Esophagus muscularis mucosa (tissue), 3 donors: ENCODE results near the gene AP1S3.

ENCODE experiments used
- CTCF ChIP-seq, 3 experiments: fragments of 200-600 bp in 2 of 3; fragments of 450-650 bp in 1 of 3; sonication (generic) in 2 of 3; IDR thresholded peaks; one replicate each; pipeline ENCODE4 v1.5.1; 2017 to 2019; ENCODE audit warnings: antibody characterized with exemption in 3 of 3, mild to moderate bottlenecking in 2 of 3, moderate library complexity in 1 of 3
- EP300 ChIP-seq: sonication (generic); formaldehyde crosslinking; IDR thresholded peaks from one replicate; pipeline ENCODE4 v1.6.1; 2017; ENCODE audit warnings: antibody characterized with exemption

DNA sequence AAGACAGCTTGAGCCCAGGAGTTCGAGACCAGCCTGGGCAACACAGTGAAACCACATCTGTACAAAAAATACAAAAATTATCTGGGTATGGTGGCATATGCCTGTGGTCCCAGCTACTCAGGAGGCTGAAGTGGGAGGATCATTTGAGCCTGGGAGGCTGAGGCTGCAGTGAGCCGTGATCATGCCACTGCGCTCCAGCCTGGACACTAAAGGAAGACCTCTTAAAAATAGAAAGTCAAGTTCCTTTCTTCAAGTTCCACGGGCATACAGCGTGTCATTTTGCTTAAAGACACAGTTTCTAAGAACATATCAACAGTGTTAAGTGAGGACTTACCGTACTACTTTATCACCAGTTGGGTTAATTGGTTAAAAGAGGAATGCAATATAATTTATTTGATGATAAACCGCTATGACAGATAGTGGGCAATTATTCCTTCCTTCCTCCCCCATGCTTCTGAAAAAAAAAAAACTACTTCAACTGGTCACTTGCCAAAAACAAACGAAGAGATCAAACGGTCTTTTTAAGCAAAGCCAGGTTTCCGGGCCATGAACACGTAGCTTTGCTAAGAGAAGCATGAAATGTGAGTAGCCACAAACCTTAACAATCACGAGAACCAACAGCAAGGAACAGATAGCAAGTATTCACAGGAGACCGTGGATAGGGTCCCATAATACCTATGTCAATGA is 21.4 kb downstream of the AP1S3 start:
- TF ChIP-seq CTCF (IDR thresholded peaks at IDR 0.05) (no peak), EP300 (no peak)
